ENCODE data around the gene SPACA6.
"Not testable (repeated sequence)": the region's sequence is repeated elsewhere in the genome, so short reads cannot be mapped to it uniquely, and the experiment has no call there.

The SPACA6 gene

GRCh38 chr19:51706885-51707284, 13.8 kb downstream of the SPACA6 start:
- DNase-seq = no peak

GRCh38 chr19:51708811-51709210, 15.7 kb downstream of the SPACA6 start:
- no peak for DNase-seq

DNA sequence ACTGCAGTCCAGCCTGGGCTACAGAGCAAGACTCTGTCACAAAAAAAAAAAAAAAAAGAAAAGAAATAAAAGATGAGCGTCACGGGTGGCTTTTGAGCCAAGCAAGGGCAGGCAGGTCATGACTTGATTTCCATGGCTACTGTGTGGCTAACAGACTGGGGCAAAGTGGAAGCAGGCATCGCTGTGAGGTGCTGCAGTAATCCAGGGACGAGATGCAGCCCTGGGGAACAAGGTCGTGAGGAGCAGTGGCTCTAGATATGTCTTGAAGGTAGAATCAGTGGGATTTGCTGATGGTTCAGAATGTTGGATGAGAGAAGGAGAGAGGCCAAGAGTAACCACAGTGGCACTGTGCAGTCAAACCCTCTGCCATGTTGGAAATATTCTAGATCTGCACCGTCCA, 16.4 kb downstream of the SPACA6 start:
- no peak for DNase-seq

DNA sequence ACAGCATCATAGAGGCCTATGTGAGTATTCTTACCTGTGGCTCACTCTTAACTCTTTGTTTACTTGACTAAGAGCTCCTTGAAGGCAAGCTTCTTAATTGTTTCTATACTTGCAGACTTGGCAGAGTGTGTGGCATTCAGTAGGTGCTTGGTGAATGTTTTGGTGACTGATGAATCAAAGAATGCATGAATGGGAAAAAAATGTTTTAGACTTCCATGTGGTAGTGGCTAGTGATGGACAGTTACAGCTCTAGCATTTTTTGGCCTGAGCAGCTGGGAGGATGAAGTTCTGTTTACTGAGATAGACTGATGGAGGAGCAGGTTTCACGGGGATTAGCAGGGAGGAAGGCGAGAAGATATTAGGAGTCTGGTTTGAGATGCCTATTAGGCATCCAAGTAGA, 17.0 kb downstream of the SPACA6 start:
- DNase-seq = no peak

DNA sequence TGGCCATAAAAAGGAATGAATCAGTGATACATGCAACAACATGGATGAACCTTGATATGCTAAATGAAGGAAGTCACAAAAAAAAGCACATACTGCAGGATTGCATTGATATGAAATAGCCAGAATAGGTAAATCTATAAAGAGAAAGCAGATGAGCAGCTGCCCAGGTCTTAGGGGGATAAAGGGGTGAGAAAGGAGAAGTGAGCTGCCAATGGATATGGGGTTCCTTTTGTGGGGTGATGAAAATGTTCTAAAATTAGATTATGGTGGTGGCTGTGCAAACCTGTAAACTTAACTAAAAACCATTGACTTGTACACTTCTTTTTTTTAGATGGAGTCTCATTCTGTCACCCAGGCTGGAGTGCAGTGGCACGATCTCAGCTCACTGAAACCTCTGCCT, 18.6 kb downstream of the SPACA6 start:
- no peak for DNase-seq

DNA sequence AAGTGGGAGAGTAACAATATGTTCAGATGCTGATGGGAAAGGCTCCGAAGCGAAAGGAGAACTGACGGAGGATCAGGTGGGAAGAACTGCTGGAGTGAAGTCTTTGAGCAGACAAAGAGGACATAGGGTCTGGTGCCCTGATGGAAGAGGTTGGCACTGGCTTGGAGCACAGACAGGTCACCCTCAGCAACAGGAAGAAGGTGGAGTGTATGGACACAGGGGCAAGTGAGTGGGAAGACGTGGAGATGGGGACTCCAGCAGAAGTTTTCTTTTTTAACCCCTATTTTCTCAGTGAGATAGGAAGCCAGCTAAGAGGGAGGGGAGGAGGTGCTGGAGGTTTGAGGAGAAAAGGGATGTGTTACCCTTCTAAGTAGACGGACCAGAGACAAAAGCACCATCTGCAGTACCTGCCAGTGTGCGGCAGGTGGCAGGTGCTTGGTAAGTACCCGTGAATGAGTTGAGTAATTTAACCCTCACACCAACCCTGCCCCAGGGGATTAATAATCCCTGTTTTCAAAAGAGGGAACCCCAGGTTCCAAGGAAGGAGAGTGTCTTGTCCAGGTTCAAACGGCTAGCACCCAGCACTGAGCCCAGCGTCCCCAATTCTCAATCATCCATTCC, 19.4 kb downstream of the SPACA6 start:
- DNase-seq = no peak

- DNase-seq = no peak
These were observed 20.5 kb downstream of the SPACA6 start for GRCh38 chr19:51713319-51714285.

GRCh38 chr19:51714848-51715247, 21.7 kb downstream of the SPACA6 start:
- no peak for DNase-seq

DNA sequence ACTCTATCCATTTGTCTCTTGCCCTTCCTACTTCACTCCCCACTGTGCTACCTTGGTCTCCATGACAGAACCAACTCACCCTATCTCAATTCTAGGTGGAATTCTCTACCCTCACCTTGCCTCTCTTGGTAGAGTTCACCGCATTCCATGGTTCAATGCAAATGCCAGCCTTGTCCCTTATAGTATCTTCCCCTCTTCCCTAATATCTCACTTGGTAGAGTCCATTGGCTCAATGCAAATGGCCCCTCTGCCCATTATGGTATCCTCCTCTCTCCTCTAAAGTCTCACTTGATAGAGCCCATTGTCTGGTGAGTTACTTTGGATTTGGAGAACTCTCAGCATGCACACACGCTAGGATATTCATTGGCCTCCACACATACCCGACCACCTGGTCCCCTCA, 22.7 kb downstream of the SPACA6 start:
- DNase-seq = no peak

DNA sequence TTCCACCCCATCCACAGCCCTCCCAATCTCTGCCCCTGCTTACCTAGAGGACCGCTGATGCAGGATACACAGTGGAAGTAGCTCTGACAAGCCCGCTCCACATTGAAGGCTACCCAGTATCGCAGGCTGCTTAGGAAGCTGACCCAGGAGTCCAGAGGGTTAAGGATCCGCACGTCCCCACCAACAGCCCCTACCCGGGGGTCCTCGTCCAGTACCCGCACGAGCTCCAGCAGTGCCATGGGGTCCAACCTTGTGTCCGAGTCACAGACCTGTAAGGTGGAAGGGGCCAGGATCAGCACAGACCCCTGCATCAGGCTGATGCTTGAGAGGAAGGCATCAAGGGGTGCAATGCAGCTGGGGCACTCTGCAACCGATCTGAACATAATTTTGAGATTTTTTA, 23.8 kb downstream of the SPACA6 start:
- DNase-seq = no peak

DNA sequence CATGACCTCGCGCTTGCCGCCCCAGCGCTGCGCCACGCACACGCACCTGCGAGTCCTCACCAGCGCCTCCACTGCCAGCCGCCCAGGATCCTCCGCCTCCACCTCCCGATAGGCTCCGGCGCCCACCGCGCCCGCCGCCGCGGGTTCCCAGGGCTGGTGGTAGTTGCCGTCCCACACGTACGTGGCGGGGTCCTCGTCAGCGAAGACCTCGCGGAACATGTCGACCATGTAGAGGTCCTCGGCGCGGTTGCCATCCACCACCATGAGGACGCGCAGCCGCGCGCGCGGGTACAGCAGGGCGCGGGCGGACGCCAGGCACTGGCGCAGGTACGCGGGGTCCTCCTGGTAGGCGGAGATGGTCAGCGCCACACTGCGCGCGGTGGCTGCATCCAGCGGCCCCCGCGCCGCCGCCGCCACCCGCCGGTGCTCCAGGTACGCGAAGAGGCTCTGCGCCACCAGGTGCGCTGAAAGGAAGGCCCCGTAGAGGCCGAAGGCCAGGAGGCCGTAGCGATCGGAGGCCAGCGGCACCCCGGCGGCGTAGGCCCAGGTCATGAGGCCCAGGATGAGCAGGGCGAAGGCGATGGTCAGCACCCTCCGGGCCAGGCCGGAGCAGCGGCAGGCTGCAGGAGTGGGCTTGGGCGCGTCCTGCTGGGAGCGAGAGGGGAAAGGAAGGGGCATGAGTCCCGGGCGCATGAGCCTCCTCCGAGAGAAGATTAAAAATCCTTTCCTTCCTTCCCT, 26.3 kb downstream of the SPACA6 start:
- no peak for DNase-seq

GRCh38 chr19:51721905-51722304, 28.8 kb downstream of the SPACA6 start:
- no peak for DNase-seq

- DNase-seq = no peak
These were observed 29.4 kb downstream of the SPACA6 start for GRCh38 chr19:51722492-51722891.

GRCh38 chr19:51724543-51724942, 31.4 kb downstream of the SPACA6 start:
- no peak for DNase-seq

DNA sequence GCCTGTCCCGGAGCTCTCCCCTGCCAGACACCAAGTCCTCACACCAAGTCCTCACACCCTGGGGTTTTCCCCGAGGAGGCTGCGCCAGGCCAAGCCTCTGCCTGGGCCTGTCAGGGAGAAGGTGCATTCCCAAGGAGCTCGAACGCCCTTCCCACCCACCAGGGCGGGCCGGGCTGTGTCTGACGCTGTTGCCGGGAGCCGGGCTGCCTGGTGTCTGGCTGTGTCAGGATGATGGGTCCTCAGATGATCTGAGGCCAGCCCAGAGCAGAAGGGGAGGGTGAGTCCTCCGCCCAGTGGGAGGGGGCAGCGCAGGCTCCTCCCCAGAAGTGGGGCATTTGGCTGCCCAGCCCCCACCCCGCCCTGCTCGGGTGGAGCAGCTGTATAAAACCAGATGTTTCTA, 32.9 kb downstream of the SPACA6 start:
- no peak for DNase-seq

- no peak for DNase-seq
These were observed 34.3 kb downstream of the SPACA6 start for GRCh38 chr19:51727349-51727880.

DNA sequence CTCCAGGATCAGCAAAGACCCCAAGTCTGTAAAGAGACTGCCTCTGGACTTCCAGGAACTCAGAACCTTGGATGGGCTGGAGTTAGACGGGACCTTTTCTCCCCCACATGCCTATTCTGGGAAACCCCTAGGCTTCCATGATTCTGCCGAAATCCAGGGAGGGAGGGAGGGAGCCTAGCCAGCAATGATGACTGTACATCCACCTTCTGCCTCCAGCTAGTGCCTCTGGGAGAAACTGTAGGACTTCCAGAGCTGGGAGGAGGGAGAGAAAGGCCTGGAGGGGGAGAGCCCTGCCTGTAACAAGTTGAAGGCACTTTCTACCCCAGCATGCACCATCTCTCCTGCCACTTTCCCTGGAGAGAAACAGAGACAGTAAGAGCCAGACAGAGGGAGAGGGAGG, 36.7 kb downstream of the SPACA6 start:
- DNase-seq = no peak

DNA sequence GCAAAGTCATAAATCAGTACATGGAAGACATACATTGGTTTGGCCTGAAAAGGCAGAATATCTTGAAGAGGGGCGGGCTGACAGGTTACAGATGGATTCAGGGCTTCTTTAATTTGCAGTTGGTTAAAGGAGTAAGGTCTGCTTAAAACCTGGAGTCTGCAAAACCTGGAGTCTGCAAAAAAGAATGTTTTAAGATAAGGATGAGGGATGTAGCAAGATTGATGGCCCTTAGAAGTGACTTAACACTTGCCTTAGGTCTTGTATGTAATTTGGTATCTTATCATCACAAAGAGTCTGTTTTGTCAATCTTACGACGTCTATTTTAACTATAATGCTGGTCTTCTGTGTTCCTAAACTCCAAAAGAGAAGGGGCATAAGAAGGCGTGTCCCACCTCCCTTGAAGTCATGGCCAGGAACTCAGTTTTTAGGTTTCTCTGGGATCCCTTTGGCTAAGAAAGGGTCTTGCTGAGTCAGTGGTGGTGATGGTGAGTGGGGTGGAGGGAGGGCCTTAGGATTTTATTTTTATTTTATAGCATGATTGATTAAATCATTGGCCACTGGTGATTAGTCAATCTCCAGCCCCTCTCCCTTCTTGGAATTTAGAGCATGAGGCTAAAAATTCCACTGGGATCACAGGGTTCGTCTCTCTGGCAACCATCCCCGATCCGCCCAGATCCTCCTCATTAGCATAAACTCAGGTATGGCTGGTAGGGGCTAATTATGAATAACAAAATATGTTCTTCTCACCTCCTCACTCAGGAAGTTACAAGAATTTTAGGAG, 40.8 kb downstream of the SPACA6 start:
- DNase-seq = no peak

DNA sequence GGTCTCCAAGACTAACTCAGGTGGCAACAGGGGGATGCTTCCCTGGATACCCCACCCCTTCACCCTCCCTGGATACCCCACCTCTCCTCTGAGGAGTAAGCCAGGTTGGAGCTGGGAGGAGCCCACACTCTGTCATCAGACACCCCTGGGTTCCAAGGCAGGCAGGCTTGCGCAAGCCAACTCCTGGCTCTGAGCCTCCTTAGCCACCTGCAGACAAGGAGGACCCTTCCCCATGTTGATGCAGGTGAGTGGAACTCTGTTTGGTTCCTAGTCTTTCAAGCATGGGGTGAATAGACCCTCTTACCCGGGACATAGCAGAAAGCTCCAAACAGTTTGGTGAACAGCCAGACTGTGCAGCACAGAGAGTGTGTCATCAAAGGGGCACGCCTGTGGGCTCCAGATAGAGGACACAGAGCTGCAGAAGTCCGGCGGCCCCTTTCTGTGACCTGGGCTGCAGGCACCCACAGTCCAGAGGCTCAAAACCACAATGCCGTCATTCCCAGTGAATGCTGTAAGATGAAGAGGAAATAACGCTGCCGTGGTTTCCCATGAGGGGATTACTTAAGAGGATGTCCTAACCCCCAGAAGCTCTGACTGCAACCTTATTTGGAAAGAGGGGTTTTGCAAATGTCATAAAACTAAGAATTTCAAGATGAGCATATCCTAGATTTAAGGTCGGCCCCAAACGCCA, 42.8 kb downstream of the SPACA6 start:
- DNase-seq = no peak

DNA sequence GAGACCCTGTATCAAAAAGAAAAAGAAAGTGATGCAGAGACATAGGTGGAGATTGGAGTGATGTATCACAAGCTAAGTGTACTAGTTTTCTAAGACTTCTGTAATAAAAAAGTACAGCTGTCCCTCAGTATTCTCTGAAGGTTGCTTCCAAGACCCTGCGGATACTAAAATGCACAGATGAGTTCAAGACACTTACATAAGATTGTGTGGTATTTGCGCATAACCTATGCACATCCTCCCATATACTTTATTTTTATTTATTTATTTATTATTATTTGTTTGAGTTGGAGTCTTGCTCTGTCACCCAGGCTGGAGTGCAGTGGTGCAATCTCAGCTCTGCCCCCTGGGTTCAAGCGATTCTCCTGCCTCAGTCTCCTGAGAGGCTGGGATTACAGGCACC, 44.3 kb downstream of the SPACA6 start:
- DNase-seq = no peak

DNA sequence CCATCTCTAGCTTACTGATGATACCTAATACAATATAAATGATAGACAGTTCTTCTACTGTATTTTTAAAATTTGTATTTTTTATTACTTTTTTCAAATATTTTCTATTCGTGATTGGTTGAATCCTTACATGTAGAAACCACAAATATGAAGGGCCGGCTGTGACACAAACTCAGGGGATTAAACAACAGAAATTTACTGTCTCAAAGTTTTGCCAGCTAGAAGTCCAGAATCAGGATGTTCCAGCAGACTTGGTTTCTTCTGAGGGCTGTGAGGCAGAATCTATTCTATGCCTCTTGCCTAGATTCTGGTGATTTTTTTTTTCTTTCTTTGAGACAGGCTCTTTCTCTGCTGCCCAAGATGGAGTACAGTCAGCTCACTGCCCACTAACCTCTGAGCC, 44.8 kb downstream of the SPACA6 start:
- no peak for DNase-seq

DNA sequence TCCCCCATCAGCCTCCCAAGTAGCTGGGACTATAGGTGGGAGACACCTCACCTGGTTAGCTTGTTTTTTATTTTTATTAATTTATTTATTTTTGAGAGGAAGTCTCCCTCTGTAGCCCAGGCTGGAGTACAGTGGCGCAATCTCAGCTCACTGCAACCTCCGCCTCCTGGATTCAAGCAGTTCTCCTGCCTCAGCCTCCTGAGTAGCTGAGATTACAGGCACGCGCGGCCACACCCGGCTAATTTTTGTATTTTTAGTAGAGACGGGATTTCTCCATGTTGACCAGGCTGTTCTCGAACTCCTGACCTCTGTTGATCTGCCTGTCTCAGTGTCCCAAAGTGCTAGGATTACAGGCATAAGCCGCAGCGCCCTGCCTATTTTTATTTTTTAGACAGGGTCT, 45.4 kb downstream of the SPACA6 start:
- DNase-seq = not testable (repeated sequence)

All from activated T-cell treated with anti-CD3 and anti-CD28 coated beads, Interleukin-2, amount 50 U/mL, for 48 hours (primary cell).